WTC11 (cell line): ENCODE results near the gene SLC35F5.

ENCODE experiments used
- CREB1 ChIP-seq: sonication (generic); formaldehyde crosslinking; IDR thresholded peaks from 2 replicates; pipeline ENCODE4 v1.8.0; 2023; ENCODE audit warnings: mild to moderate bottlenecking, missing genetic modification reagents
- ESRRA ChIP-seq: sonication (generic); formaldehyde crosslinking; IDR thresholded peaks from 2 replicates; pipeline ENCODE4 v1.8.1; 2022; ENCODE audit warnings: mild to moderate bottlenecking, missing genetic modification reagents, borderline replicate concordance
- JUN ChIP-seq: sonication (generic); formaldehyde crosslinking; IDR thresholded peaks from 2 replicates; pipeline ENCODE4 v1.8.0; 2023; ENCODE audit warnings: mild to moderate bottlenecking, missing genetic modification reagents
- TEAD4 ChIP-seq: sonication (generic); formaldehyde crosslinking; IDR thresholded peaks from 2 replicates; pipeline ENCODE4 v1.8.0; 2022; ENCODE audit warnings: mild to moderate bottlenecking, missing genetic modification reagents
- TP53 ChIP-seq: sonication (generic); formaldehyde crosslinking; IDR thresholded peaks from 2 replicates; pipeline ENCODE4 v1.8.1; 2023; ENCODE audit warnings: mild to moderate bottlenecking, missing genetic modification reagents
- ZNF416 ChIP-seq: fragments of 250-450 bp; sonication (Bioruptor Pico); IDR thresholded peaks from 2 replicates; pipeline ENCODE4 v1.9.0; 2021; ENCODE audit warnings: mild to moderate bottlenecking, inconsistent platforms
- ZNF423 ChIP-seq: fragments of 250-450 bp; sonication (Bioruptor Pico); IDR thresholded peaks from 2 replicates; pipeline ENCODE4 v2.1.2; 2022; ENCODE audit warnings: mild to moderate bottlenecking, moderate library complexity
- TF ChIP-seq, protein P1 (sequence below): fragments of 200-600 bp; IDR thresholded peaks from 2 replicates; pipeline ENCODE4 v1.8.0; 2022; ENCODE audit warnings: antibody characterized with exemption
- TF ChIP-seq, protein P2 (sequence below): sonication (generic); formaldehyde crosslinking; IDR thresholded peaks from 2 replicates; pipeline ENCODE4 v1.8.0; 2022; ENCODE audit warnings: missing genetic modification reagents
- TF ChIP-seq, protein P3 (sequence below): sonication (generic); formaldehyde crosslinking; conservative IDR thresholded peaks from 2 replicates; pipeline ENCODE4 v1.8.1; 2023; ENCODE audit warnings: mild to moderate bottlenecking, low read depth, missing genetic modification reagents, moderate library complexity
- TF ChIP-seq, protein P4 (sequence below): sonication (generic); formaldehyde crosslinking; conservative IDR thresholded peaks from 2 replicates; pipeline ENCODE4 v1.8.1; 2022; ENCODE audit warnings: mild to moderate bottlenecking, missing genetic modification reagents

DNA sequence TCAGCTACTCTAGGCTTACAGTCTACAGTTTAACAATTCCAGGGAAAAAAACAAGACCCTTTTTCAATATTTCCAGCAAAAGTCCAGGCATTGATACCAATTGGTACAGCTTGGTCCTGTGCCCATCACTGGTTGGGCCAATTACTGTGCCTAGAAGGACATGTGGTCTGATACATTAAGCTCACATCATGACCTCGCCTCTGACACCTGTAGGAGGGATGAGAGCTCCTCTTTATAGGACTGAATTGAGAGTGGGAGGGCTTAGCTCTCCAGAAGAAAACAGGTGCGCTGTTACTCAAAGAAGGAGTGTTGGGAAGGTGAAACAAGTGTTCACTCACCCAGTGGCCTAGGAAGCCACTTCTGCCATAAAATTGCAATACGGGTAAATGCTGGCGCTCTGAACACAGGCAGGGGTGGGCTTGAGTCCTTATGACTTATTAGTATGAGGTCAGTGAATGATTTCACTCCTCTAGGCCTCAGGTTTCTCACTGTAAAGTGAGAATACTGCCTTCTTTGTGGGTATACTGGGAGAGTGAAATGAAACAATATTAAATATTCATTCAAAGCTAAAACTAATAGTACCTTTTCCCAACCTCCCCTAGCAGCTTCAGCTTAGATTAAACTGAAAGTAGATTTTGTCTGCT is 79.7 kb downstream of the SLC35F5 start:
- TF ChIP-seq, protein P1, sequence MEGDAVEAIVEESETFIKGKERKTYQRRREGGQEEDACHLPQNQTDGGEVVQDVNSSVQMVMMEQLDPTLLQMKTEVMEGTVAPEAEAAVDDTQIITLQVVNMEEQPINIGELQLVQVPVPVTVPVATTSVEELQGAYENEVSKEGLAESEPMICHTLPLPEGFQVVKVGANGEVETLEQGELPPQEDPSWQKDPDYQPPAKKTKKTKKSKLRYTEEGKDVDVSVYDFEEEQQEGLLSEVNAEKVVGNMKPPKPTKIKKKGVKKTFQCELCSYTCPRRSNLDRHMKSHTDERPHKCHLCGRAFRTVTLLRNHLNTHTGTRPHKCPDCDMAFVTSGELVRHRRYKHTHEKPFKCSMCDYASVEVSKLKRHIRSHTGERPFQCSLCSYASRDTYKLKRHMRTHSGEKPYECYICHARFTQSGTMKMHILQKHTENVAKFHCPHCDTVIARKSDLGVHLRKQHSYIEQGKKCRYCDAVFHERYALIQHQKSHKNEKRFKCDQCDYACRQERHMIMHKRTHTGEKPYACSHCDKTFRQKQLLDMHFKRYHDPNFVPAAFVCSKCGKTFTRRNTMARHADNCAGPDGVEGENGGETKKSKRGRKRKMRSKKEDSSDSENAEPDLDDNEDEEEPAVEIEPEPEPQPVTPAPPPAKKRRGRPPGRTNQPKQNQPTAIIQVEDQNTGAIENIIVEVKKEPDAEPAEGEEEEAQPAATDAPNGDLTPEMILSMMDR = no peak
- TF ChIP-seq ZNF423 = no peak
- TF ChIP-seq, protein P2, sequence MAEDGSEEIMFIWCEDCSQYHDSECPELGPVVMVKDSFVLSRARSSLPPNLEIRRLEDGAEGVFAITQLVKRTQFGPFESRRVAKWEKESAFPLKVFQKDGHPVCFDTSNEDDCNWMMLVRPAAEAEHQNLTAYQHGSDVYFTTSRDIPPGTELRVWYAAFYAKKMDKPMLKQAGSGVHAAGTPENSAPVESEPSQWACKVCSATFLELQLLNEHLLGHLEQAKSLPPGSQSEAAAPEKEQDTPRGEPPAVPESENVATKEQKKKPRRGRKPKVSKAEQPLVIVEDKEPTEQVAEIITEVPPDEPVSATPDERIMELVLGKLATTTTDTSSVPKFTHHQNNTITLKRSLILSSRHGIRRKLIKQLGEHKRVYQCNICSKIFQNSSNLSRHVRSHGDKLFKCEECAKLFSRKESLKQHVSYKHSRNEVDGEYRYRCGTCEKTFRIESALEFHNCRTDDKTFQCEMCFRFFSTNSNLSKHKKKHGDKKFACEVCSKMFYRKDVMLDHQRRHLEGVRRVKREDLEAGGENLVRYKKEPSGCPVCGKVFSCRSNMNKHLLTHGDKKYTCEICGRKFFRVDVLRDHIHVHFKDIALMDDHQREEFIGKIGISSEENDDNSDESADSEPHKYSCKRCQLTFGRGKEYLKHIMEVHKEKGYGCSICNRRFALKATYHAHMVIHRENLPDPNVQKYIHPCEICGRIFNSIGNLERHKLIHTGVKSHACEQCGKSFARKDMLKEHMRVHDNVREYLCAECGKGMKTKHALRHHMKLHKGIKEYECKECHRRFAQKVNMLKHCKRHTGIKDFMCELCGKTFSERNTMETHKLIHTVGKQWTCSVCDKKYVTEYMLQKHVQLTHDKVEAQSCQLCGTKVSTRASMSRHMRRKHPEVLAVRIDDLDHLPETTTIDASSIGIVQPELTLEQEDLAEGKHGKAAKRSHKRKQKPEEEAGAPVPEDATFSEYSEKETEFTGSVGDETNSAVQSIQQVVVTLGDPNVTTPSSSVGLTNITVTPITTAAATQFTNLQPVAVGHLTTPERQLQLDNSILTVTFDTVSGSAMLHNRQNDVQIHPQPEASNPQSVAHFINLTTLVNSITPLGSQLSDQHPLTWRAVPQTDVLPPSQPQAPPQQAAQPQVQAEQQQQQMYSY = no peak
- TF ChIP-seq JUN (CRISPR knock-in tag) = no peak
- TF ChIP-seq ESRRA = no peak
- no peak for TF ChIP-seq TEAD4 (CRISPR knock-in tag)
- TF ChIP-seq, protein P3, sequence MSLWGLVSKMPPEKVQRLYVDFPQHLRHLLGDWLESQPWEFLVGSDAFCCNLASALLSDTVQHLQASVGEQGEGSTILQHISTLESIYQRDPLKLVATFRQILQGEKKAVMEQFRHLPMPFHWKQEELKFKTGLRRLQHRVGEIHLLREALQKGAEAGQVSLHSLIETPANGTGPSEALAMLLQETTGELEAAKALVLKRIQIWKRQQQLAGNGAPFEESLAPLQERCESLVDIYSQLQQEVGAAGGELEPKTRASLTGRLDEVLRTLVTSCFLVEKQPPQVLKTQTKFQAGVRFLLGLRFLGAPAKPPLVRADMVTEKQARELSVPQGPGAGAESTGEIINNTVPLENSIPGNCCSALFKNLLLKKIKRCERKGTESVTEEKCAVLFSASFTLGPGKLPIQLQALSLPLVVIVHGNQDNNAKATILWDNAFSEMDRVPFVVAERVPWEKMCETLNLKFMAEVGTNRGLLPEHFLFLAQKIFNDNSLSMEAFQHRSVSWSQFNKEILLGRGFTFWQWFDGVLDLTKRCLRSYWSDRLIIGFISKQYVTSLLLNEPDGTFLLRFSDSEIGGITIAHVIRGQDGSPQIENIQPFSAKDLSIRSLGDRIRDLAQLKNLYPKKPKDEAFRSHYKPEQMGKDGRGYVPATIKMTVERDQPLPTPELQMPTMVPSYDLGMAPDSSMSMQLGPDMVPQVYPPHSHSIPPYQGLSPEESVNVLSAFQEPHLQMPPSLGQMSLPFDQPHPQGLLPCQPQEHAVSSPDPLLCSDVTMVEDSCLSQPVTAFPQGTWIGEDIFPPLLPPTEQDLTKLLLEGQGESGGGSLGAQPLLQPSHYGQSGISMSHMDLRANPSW = no peak
- no peak for TF ChIP-seq ZNF416 (CRISPR knock-in tag)
- TF ChIP-seq, protein P4, sequence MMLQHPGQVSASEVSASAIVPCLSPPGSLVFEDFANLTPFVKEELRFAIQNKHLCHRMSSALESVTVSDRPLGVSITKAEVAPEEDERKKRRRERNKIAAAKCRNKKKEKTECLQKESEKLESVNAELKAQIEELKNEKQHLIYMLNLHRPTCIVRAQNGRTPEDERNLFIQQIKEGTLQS (CRISPR knock-in tag) = no peak
- TF ChIP-seq CREB1 (CRISPR knock-in tag) = no peak
- TF ChIP-seq TP53 (CRISPR knock-in tag) = no peak
